ENCODE results near the gene PRSS48. TPM values are rescaled to one million over a fixed set of nuclear protein-coding genes. Genes with fewer than 3 reads are reported as not detected.
"Not testable (repeated sequence)": the region's sequence is repeated elsewhere in the genome, so short reads cannot be mapped to it uniquely, and the experiment has no call there.

The PRSS48 gene
- total and polyA plus RNA-seq, 10 donors, result not detected

- no peaks in the 10 kb centered on the region for H3K4me1 ChIP-seq
- DNase-seq, result no peak
- WGBS, 5 donors, result 80 to 94% (median 90%) methylated on average over 1 to 2 of the region's 2 CpGs
- no peak overlapping the region for H3K4me3 ChIP-seq
- peaks cover 0 to 3% (median 0%) of the 10 kb centered on the region in 7 donors for H3K27me3 ChIP-seq (replicated peaks in 1 of 7)
- TF ChIP-seq POLR2A (IDR thresholded peaks at IDR 0.05), result no peak
- no peak for TF ChIP-seq POLR2AphosphoS5 (IDR thresholded peaks at IDR 0.05)
- no peak for TF ChIP-seq CTCF (IDR thresholded peaks at IDR 0.05 in 8 of 11, conservative IDR thresholded peaks at IDR 0.05 in 3 of 11)
- no peaks in the 10 kb centered on the region for H3K36me3 ChIP-seq
- H3K9me3 ChIP-seq, result no peaks in the 10 kb centered on the region
- no peak overlapping the region for H3K27ac ChIP-seq
- intact Hi-C loops (cut with DNase I; ENCODE audit: low total_unique reads), result no loop called here
Observed at GRCh38 chr4:151263455-151263854, 13.5 kb upstream of the PRSS48 start.

- H3K27me3 ChIP-seq (replicated peaks in 1 of 7), result no peaks in the 10 kb centered on the region
- H3K4me3 ChIP-seq, result no peak overlapping the region
- H3K9me3 ChIP-seq, result peaks cover 0 to 3% (median 0%) of the 10 kb centered on the region in 8 donors
- no peak for DNase-seq
- TF ChIP-seq CTCF (IDR thresholded peaks at IDR 0.05 in 8 of 11, conservative IDR thresholded peaks at IDR 0.05 in 3 of 11) (no peak), POLR2AphosphoS5 (IDR thresholded peaks at IDR 0.05) (no peak), POLR2A (IDR thresholded peaks at IDR 0.05) (no peak)
- H3K36me3 ChIP-seq, result no peaks in the 10 kb centered on the region
- intact Hi-C loops (cut with DNase I; ENCODE audit: low total_unique reads), result no loop called here
- 89 to 92% (median 91%) methylated on average over 1 of the region's 1 CpG for WGBS, 5 donors
- H3K4me1 ChIP-seq, result no peaks in the 10 kb centered on the region
- no peak overlapping the region for H3K27ac ChIP-seq
Observed at GRCh38 chr4:151266497-151266896, 10.5 kb upstream of the PRSS48 start.

GRCh38 chr4:151267104-151267503 is 9.9 kb upstream of the PRSS48 start:
- WGBS, 5 donors, result 74 to 86% (median 79%) methylated on average over 4 of the region's 4 CpGs
- Histone ChIP-seq H3K36me3 (no peaks in the 10 kb centered on the region), H3K9me3 (peaks cover 0 to 3% (median 0%) of the 10 kb centered on the region in 8 donors), H3K27me3 (replicated peaks in 1 of 7) (no peaks in the 10 kb centered on the region), H3K4me3 (no peak overlapping the region), H3K27ac (no peak overlapping the region), H3K4me1 (no peaks in the 10 kb centered on the region)
- intact Hi-C loops (cut with DNase I; ENCODE audit: low total_unique reads), result no loop called here
- no peak for TF ChIP-seq CTCF (IDR thresholded peaks at IDR 0.05 in 8 of 11, conservative IDR thresholded peaks at IDR 0.05 in 3 of 11)
- no peak for TF ChIP-seq POLR2AphosphoS5 (IDR thresholded peaks at IDR 0.05)
- no peak for TF ChIP-seq POLR2A (IDR thresholded peaks at IDR 0.05)
- no peak for DNase-seq

- Histone ChIP-seq H3K27ac (no peak overlapping the region), H3K27me3 (replicated peaks in 1 of 7) (no peaks in the 10 kb centered on the region), H3K4me3 (no peak overlapping the region), H3K4me1 (no peaks in the 10 kb centered on the region), H3K36me3 (no peaks in the 10 kb centered on the region), H3K9me3 (peaks cover 0 to 3% (median 0%) of the 10 kb centered on the region in 8 donors)
- WGBS, 5 donors, result 75 to 89% (median 81%) methylated on average over 6 to 7 of the region's 7 CpGs
- DNase-seq, result no peak
- intact Hi-C loops (cut with DNase I; ENCODE audit: low total_unique reads), result no loop called here
- TF ChIP-seq POLR2A (IDR thresholded peaks at IDR 0.05) (no peak), CTCF (IDR thresholded peaks at IDR 0.05 in 8 of 11, conservative IDR thresholded peaks at IDR 0.05 in 3 of 11) (no peak), POLR2AphosphoS5 (IDR thresholded peaks at IDR 0.05) (no peak)
Observed at GRCh38 chr4:151267822-151268535, 9.0 kb upstream of the PRSS48 start.

GRCh38 chr4:151268905-151269304 is 8.1 kb upstream of the PRSS48 start:
- DNase-seq; intact Hi-C loops (cut with DNase I; ENCODE audit: low total_unique reads): not testable (repeated sequence)

More at GRCh38 chr4:151268905-151269304, 8.1 kb upstream of the PRSS48 start:
- H3K27me3 ChIP-seq (replicated peaks in 1 of 7); H3K27ac ChIP-seq; H3K4me1 ChIP-seq; H3K9me3 ChIP-seq; H3K4me3 ChIP-seq; H3K36me3 ChIP-seq: not testable (repeated sequence)

Data from spleen (tissue), 11 donors.